ENCODE measurements around the gene ELK3.

- TF ChIP-seq CTCF (IDR thresholded peaks at IDR 0.05; ENCODE audit: insufficient read depth, low read length, poor library complexity, severe bottlenecking): no peak
- TF ChIP-seq EZH2phosphoT487 (conservative IDR thresholded peaks at IDR 0.05; ENCODE audit: low read length): no peak
These were observed 17.6 kb upstream of the ELK3 start for GRCh38 chr12:96176575-96176974.
